Measurements from ENCODE around the gene SETD4. TPM values are rescaled to one million over a fixed set of nuclear protein-coding genes. Genes with fewer than 3 reads are reported as not detected.

Gene SETD4
- total RNA-seq, 1 donor from 2014 or later, result 21.6 TPM

- Histone ChIP-seq H3K9ac (no peak overlapping the region), H3K4me2 (no peak overlapping the region), H3K4me1 (no peaks in the 10 kb centered on the region), H3F3A (ENCODE audit: low read depth) (no peaks in the 10 kb centered on the region), H3K9me3 (ENCODE audit: low read depth) (no peaks in the 10 kb centered on the region), H3K36me3 (no peaks in the 10 kb centered on the region), H3K79me2 (ENCODE audit: low read depth) (no peaks in the 10 kb centered on the region), H3K27me3 (no peaks in the 10 kb centered on the region), H3K4me3 (no peak overlapping the region), H4K20me1 (ENCODE audit: low read depth) (no peaks in the 10 kb centered on the region), H2AFZ (replicated peaks) (peak overlapping the region; percentile 73), H3K27ac (no peak overlapping the region)
- Mint-ChIP-seq H3K36me3 (no peaks in the 10 kb centered on the region), H3K9me3 (peaks cover under 1% of the 10 kb centered on the region), H3K27ac (no peak overlapping the region), H3K4me1 (no peaks in the 10 kb centered on the region), H3K27me3 (ENCODE audit: insufficient read depth, low read depth) (peaks cover 4% of the 10 kb centered on the region), H3K4me3 (no peak overlapping the region)
- TF ChIP-seq EZH2 (IDR thresholded peaks at IDR 0.05) (no peak), CTCF (IDR thresholded peaks at IDR 0.05) (peak; percentile 52)
- DNase-seq (ENCODE audit: low spot score), result peak; percentile 42
Measured at GRCh38 chr21:36087362-36088138, 27.2 kb upstream of the SETD4 start.

- Histone ChIP-seq H3K4me1 (peaks cover 4% of the 10 kb centered on the region), H3K36me3 (no peaks in the 10 kb centered on the region), H3K27me3 (no peaks in the 10 kb centered on the region), H4K20me1 (ENCODE audit: low read depth) (no peaks in the 10 kb centered on the region), H3K4me3 (no peak overlapping the region), H3K9me3 (ENCODE audit: low read depth) (no peaks in the 10 kb centered on the region), H3K4me2 (no peak overlapping the region), H3K79me2 (ENCODE audit: low read depth) (no peaks in the 10 kb centered on the region), H3F3A (ENCODE audit: low read depth) (no peaks in the 10 kb centered on the region), H2AFZ (replicated peaks) (no peak overlapping the region), H3K27ac (no peak overlapping the region), H3K9ac (no peak overlapping the region)
- Mint-ChIP-seq H3K27me3 (ENCODE audit: insufficient read depth, low read depth) (peaks cover 6% of the 10 kb centered on the region), H3K4me3 (no peak overlapping the region), H3K27ac (no peak overlapping the region), H3K9me3 (no peaks in the 10 kb centered on the region), H3K4me1 (no peaks in the 10 kb centered on the region), H3K36me3 (no peaks in the 10 kb centered on the region)
- TF ChIP-seq EZH2phosphoT487 (IDR thresholded peaks at IDR 0.05) (no peak), CTCF (IDR thresholded peaks at IDR 0.05) (no peak), EZH2 (IDR thresholded peaks at IDR 0.05) (no peak)
- no peak for DNase-seq (ENCODE audit: low spot score)
Measured at GRCh38 chr21:36082237-36082664, 21.9 kb upstream of the SETD4 start.

GRCh38 chr21:36080386-36080785 is 20.1 kb upstream of the SETD4 start:
- no peak overlapping the region for H3K27ac Mint-ChIP-seq
- Histone ChIP-seq H3F3A (ENCODE audit: low read depth) (no peaks in the 10 kb centered on the region), H3K36me3 (no peaks in the 10 kb centered on the region), H3K27ac (no peak overlapping the region), H3K9me3 (ENCODE audit: low read depth) (no peaks in the 10 kb centered on the region), H4K20me1 (ENCODE audit: low read depth) (no peaks in the 10 kb centered on the region), H3K9ac (no peak overlapping the region), H2AFZ (replicated peaks) (no peak overlapping the region), H3K79me2 (ENCODE audit: low read depth) (no peaks in the 10 kb centered on the region), H3K27me3 (no peaks in the 10 kb centered on the region), H3K4me3 (no peak overlapping the region), H3K4me2 (no peak overlapping the region), H3K4me1 (peaks cover 4% of the 10 kb centered on the region)
- H3K27me3 Mint-ChIP-seq (ENCODE audit: insufficient read depth, low read depth), result peaks cover 6% of the 10 kb centered on the region
- no peak overlapping the region for H3K4me3 Mint-ChIP-seq
- no peak for DNase-seq (ENCODE audit: low spot score)
- no peak for TF ChIP-seq CTCF (IDR thresholded peaks at IDR 0.05)
- no peak for TF ChIP-seq EZH2 (IDR thresholded peaks at IDR 0.05)
- no peak for TF ChIP-seq EZH2phosphoT487 (IDR thresholded peaks at IDR 0.05)
- H3K4me1 Mint-ChIP-seq, result no peaks in the 10 kb centered on the region
- no peaks in the 10 kb centered on the region for H3K9me3 Mint-ChIP-seq
- no peaks in the 10 kb centered on the region for H3K36me3 Mint-ChIP-seq

All from neural progenitor cell (in vitro differentiated cells).